Measurements from ENCODE around the gene DMWD.

Gene DMWD

GRCh38 chr19:45786533-45786894, 6.1 kb downstream of the DMWD start:
- no peak for DNase-seq (ENCODE audit: low read depth, low spot score)

GRCh38 chr19:45785781-45786532, 6.7 kb downstream of the DMWD start:
- DNase-seq (ENCODE audit: low read depth, low spot score) = no peak

DNA sequence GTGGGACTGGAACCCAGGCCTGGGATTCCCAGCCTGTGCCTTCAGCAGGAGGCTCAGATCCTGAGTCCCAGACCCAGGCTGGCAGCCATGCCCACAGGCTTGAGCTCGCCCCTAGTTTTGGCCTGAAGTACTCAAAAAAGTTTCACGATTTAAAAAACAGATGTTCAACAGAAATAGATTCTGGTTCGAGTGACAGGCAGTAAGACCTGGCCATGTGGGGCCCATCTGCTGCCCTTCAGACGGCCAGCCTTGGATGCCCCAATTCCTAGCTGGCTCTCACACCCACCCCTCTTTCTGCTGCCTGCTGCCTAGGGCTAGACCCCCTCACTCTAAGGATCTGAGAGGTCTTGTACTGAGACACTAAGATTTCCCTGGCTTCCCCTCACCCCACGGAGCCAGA, 7.5 kb downstream of the DMWD start:
- no peak for DNase-seq (ENCODE audit: low read depth, low spot score)

GRCh38 chr19:45784096-45784495, 8.5 kb downstream of the DMWD start:
- DNase-seq (ENCODE audit: low read depth, low spot score) = no peak

- DNase-seq (ENCODE audit: low read depth, low spot score) = no peak
These were observed 9.5 kb downstream of the DMWD start for GRCh38 chr19:45782820-45783785.

GRCh38 chr19:45782162-45782691, 10.4 kb downstream of the DMWD start, which contains the start of gene DMPK:
Gene DMPK (minus strand): TSS chr19:45782490. CDS start chr19:45782352, 138 bp downstream.
- no peak for DNase-seq (ENCODE audit: low read depth, low spot score)

GRCh38 chr19:45781214-45782161, 11.2 kb downstream of the DMWD start:
- no peak for DNase-seq (ENCODE audit: low read depth, low spot score)

DNA sequence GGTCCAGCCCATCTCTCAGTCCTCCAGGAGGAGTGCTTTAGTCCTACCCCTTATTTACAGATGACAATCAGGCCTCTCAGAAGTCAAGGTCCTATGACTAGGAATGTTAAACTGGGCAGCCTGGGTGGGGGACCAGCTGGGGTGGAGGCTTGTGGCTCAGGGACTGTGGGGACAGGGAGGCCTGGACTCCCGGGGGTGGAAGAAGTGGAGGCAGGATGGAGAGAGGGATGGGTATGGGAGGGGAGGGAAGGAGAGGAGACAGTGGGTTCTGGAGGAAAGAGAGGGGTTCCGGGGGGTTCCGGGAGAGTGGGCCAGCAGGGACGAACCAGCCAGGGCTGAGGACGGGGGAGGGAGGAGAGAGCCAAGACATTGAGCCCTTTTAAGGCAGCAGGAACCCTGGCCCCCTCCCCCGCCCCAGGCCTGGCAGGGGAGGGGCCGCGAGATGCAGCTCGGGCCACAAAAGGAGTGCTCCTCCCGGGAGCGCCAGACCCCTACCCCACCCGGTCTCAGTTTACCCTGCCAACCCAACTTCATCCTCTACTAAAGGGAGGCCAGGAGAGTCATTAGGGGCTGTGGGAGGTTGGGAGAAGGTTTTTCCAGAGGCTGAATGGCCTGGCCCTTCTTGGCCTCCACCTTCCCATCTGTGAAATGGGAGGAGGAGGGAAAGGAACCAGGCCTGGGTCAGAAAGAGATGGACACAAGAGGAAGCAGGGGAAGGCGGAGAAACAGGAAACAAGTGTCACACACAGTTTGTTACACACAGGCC, 12.0 kb downstream of the DMWD start:
- no peak for DNase-seq (ENCODE audit: low read depth, low spot score)

- DNase-seq (ENCODE audit: low read depth, low spot score) = no peak
These were observed 12.5 kb downstream of the DMWD start for GRCh38 chr19:45780146-45780447.

DNA sequence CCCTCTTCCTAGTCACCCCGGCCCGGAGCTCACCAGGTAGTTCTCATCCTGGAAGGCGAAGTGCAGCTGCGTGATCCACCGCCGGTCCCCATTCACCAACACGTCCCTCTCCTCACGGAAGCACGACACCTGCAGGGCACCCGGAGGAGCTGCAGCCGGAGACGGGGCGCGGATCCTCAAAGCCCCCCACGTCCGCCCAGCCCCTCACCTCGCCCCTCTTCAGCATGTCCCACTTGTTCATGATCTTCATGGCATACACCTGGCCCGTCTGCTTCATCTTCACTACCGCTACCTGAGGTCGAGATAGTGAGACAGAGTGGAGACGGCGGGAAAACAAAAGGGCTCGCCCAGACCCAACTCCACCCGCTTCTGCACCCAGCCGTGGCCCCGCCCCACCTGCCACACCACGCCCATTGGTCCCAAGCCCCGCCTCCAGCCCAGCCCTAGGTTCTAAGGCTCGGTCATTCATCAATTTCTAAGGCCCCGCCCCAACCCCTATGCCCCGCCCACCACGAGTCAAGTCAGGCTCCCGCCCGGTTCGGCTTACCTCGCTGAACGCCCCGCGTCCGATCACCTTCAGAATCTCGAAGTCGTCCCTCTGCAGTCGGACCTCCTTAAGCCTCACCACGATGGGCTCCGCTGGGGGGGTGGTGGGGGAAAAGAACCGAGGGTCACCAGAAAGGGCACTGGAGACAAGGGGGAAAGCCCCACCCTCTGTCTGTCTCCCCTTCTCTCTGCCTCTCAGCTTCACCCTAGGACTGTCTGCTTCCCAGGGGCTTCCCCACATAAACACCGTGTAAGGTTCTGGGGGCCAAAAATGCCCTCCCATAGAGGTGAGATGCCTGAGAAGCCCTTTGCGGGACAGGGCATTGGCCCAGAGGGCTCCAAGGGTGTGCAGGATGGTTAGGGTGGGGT, 13.2 kb downstream of the DMWD start:
- no peak for DNase-seq (ENCODE audit: low read depth, low spot score)

DNA sequence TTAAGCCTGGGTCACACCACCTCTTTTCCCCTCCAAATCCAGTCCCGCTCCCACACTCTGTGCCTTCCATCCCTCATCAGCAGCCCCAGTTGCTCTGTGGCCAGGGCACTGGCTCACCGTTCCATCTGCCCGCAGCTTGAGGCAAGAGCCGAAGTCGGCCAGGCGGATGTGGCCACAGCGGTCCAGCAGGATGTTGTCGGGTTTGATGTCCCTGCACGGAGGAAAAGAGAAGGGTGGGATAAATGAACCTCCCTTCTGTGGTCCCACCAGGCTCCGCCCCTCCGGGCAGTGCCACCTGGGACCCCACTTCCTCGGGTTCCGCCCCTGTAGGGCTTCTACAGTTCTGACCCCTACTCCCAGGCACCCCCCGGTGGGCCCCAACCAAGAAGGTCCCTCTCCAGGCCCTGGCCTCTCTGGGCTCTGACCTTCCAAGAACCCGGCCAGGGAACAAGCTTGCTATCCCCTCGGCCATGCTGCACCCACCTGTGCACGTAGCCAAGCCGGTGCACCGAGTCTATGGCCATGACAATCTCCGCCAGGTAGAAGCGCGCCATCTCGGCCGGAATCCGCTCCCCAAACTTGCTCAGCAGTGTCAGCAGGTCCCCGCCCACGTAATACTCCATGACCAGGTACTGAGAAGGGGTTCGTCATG, 14.5 kb downstream of the DMWD start:
- no peak for DNase-seq (ENCODE audit: low read depth, low spot score)

DNA sequence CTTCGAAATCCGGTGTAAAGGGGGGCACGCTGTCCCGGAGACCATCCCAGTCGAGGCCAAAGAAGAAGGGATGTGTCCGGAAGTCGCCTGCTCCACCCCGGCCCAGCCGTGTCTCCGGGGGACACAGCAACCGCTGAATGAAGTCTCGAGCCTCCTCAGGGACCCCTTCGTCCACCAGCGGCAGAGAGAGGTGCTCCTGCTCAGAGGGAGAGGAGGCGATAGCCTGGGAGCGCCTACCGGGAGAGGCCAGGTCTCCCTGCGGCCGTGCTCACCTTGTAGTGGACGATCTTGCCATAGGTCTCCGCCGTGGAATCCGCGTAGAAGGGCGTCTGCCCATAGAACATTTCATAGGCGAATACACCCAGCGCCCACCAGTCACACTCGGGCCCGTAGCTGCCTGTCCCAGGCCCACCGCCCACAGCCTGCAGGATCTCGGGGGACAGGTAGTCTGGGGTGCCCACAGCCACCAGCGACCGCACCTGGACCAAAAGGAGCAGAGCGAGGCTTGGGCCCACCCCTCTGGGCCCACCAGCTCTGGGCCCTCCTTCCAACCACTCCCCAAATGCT, 15.2 kb downstream of the DMWD start:
- DNase-seq (ENCODE audit: low read depth, low spot score) = no peak

GRCh38 chr19:45774765-45775164, 17.9 kb downstream of the DMWD start:
- no peak for DNase-seq (ENCODE audit: low read depth, low spot score)

DNA sequence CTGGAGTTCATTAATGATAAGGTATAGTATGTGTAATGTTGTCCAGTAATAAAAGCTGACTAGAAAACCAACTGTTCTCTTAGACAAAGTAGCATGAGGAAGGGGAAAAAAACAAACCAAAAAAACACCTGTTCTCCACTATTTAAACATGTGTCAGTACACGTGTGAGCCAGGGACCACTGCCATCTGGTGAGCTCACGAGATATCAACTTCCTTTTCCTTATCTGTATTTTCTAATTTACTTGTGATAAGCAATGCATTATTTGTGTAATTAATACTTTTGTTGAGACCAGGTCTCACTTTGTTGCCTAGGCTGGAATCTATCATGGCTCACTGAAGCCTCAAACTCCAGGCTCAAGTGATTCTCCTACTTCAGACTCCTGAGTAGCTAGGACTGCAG, 19.3 kb downstream of the DMWD start:
- no peak for DNase-seq (ENCODE audit: low read depth, low spot score)

- no peak for DNase-seq (ENCODE audit: low read depth, low spot score)
These were observed 19.7 kb downstream of the DMWD start for GRCh38 chr19:45772912-45773311.

GRCh38 chr19:45772130-45772840, 20.4 kb downstream of the DMWD start:
- no peak for DNase-seq (ENCODE audit: low read depth, low spot score)

GRCh38 chr19:45771311-45771933, 21.2 kb downstream of the DMWD start:
- no peak for DNase-seq (ENCODE audit: low read depth, low spot score)
